Breast epithelium (tissue), 4 donors: ENCODE results near the gene PDCD4. TPM values are rescaled to one million over a fixed set of nuclear protein-coding genes. Genes with fewer than 3 reads are reported as not detected.

ENCODE experiments used
- DNase-seq, 2 donors: peaks; one replicate each; pipeline ENCODE4 v3.0.0-alpha.2; 2019; ENCODE audit warnings: low spot score in 2 of 2
- H3K27ac ChIP-seq, 2 donors: fragments of 200-600 bp; sonication (generic) in 1 of 2; one replicate each; pipeline ENCODE4 v1.5.1; 2016 to 2019; ENCODE audit warnings: mild to moderate bottlenecking in 1 of 2
- H3K27me3 ChIP-seq, 2 donors: fragments of 200-600 bp; sonication (generic) in 1 of 2; one replicate each; pipeline versions ENCODE4 v1.5.1 to v1.6.0; 2017 to 2019; ENCODE audit warnings: control low read depth in 1 of 2, mild to moderate bottlenecking in 1 of 2
- H3K36me3 ChIP-seq: fragments of 200-600 bp; one replicate; pipeline ENCODE4 v1.5.1; 2019
- H3K4me1 ChIP-seq, 2 donors: fragments of 200-600 bp; sonication (generic); one replicate each; pipeline ENCODE4 v1.5.1; 2016 to 2019; ENCODE audit warnings: control low read depth in 1 of 2
- H3K4me3 ChIP-seq, 3 donors: fragments of 200-600 bp; sonication (generic); 1 replicate in 2 of 3; 2 replicates in 1 of 3; pipeline ENCODE4 v1.5.1; 2016 to 2019; ENCODE audit warnings: mild to moderate bottlenecking in 3 of 3, moderate library complexity in 2 of 3
- H3K9me3 ChIP-seq, 2 donors: fragments of 200-600 bp; sonication (generic) in 1 of 2; one replicate each; pipeline ENCODE4 v1.5.1; 2016 to 2019; ENCODE audit warnings: control low read depth in 1 of 2
- CTCF ChIP-seq, 3 donors: fragments of 450-650 bp; IDR thresholded peaks; one replicate each; pipeline ENCODE4 v1.5.1; 2016 to 2017; ENCODE audit warnings: antibody characterized with exemption in 3 of 3, mild to moderate bottlenecking in 3 of 3, moderate library complexity in 3 of 3
- POLR2A ChIP-seq: fragments of 450-650 bp; IDR thresholded peaks from one replicate; pipeline ENCODE4 v1.6.1; 2016; ENCODE audit warnings: antibody characterized with exemption, mild to moderate bottlenecking, moderate library complexity
- POLR2AphosphoS5 ChIP-seq, 3 donors: sonication (generic); formaldehyde crosslinking; IDR thresholded peaks; one replicate each; pipeline ENCODE4 v1.6.1; 2017; ENCODE audit warnings: antibody characterized with exemption in 3 of 3
- intact Hi-C: fragments of 100-400 bp; cut with DNase I; formaldehyde crosslinking; loops from one replicate; pipeline ENCODE4 v1.15.1; 2023; ENCODE audit warnings: low total_unique reads
- total RNA-seq, 3 donors: library from RNA; depleted of rRNA; stranded (reverse); fragments of >200 nt; gene quantifications; one replicate each; pipeline ENCODE4 v1.1.0, GENCODE V29; 2016

Gene PDCD4
- total RNA-seq, 3 donors from 2014 or later: 101 to 319 (median 161) TPM

GRCh38 chr10:110944792-110945396 lies 73.2 kb downstream of the PDCD4 start:
- Histone ChIP-seq H3K27me3 (no peaks in the 10 kb centered on the region), H3K4me1 (no peaks in the 10 kb centered on the region), H3K36me3 (no peaks in the 10 kb centered on the region), H3K27ac (peak overlapping the region in 1 of 2 donors; percentile 4), H3K4me3 (no peak overlapping the region), H3K9me3 (no peaks in the 10 kb centered on the region)
- intact Hi-C loops: no loop called here
- TF ChIP-seq POLR2AphosphoS5 (IDR thresholded peaks at IDR 0.05): no peak
- no peak for TF ChIP-seq CTCF (IDR thresholded peaks at IDR 0.05)
- TF ChIP-seq POLR2A: no peak
- DNase-seq: no peak

GRCh38 chr10:110946496-110946895 lies 74.8 kb downstream of the PDCD4 start:
- H3K27ac ChIP-seq: no peak overlapping the region
- H3K27me3 ChIP-seq: no peaks in the 10 kb centered on the region
- H3K4me1 ChIP-seq: no peaks in the 10 kb centered on the region
- no peaks in the 10 kb centered on the region for H3K36me3 ChIP-seq
- H3K4me3 ChIP-seq: no peak overlapping the region
- no peaks in the 10 kb centered on the region for H3K9me3 ChIP-seq
- TF ChIP-seq POLR2AphosphoS5 (IDR thresholded peaks at IDR 0.05) (no peak), CTCF (IDR thresholded peaks at IDR 0.05) (no peak), POLR2A (no peak)
- no peak for DNase-seq
- intact Hi-C loops: no loop called here

- H3K9me3 ChIP-seq: no peaks in the 10 kb centered on the region
- no peak overlapping the region for H3K27ac ChIP-seq
- no peaks in the 10 kb centered on the region for H3K27me3 ChIP-seq
- DNase-seq: no peak
- no peak for TF ChIP-seq POLR2A
- TF ChIP-seq CTCF (IDR thresholded peaks at IDR 0.05): no peak
- TF ChIP-seq POLR2AphosphoS5 (IDR thresholded peaks at IDR 0.05): no peak
- H3K4me1 ChIP-seq: no peaks in the 10 kb centered on the region
- no peaks in the 10 kb centered on the region for H3K36me3 ChIP-seq
- H3K4me3 ChIP-seq: no peak overlapping the region
- intact Hi-C loops: no loop called here
These were observed 75.4 kb downstream of the PDCD4 start for GRCh38 chr10:110947061-110947595.

Other genes with a start within 250 kb of the PDCD4 start
- 1 to 10 TPM in 2 of 3 donors, under 1 TPM in 1; 0.48 to 3.1 (median 1.6) TPM for gene RBM20, start 227.6 kb upstream of the PDCD4 start, total RNA-seq
- gene BBIP1, start 47.3 kb downstream of the PDCD4 start, total RNA-seq: 10 to 100 TPM; 20.0 to 35.0 (median 23.6) TPM
- 10 to 100 TPM; 60.3 to 69.7 (median 65.9) TPM for gene SHOC2, start 47.7 kb downstream of the PDCD4 start, total RNA-seq
- gene ADRA2A, start 205.1 kb downstream of the PDCD4 start, total RNA-seq: 10 to 100 TPM in 2 of 3 donors, 1 to 10 TPM in 1; 7.8 to 18.4 (median 14.9) TPM